PFSK-1 (cell line): ENCODE results near the gene UBR4.

ENCODE experiments used
- POLR2AphosphoS5 ChIP-seq: IDR thresholded peaks from 2 replicates; pipeline ENCODE4 v1.6.1; 2012; ENCODE audit warnings: low read depth, mild to moderate bottlenecking, control low read depth, low read length, moderate library complexity
- SIN3A ChIP-seq: IDR thresholded peaks from 2 replicates; pipeline ENCODE4 v1.6.1; 2012; ENCODE audit warnings: mild to moderate bottlenecking, low read length, moderate library complexity, borderline replicate concordance; ENCODE audit not compliant: insufficient read depth
- TAF1 ChIP-seq: IDR thresholded peaks from 2 replicates; pipeline ENCODE4 v1.6.1; 2012; ENCODE audit warnings: low read length, control low read depth, borderline replicate concordance; ENCODE audit not compliant: insufficient read depth

- no peak for TF ChIP-seq POLR2AphosphoS5
- no peak for TF ChIP-seq TAF1
- TF ChIP-seq SIN3A, result no peak
Observed at GRCh38 chr1:19064906-19065450, 145.1 kb downstream of the UBR4 start.
